HCT116 (cell line): ENCODE data around the gene LYRM1. TPM values are rescaled to one million over a fixed set of nuclear protein-coding genes. Genes with fewer than 3 reads are reported as not detected.
A peak's percentile ranks its signal among the peaks of the same experiment; 100 is the strongest.

ENCODE experiments used
- ATAC-seq: fragments of 200-7000 bp; cut with Tn5 transposase; 2 replicates; pipeline ENCODE4 v1.9.1; 2020; ENCODE audit warnings: mild to moderate bottlenecking, moderate library complexity
- BruUV-seq: library from RNA; stranded (reverse); fragments of 400-500 nt; replicated peaks from 2 replicates; lab custom pipeline; 2021; lab: Mats Ljungman, UMichigan
- CTCF ChIA-PET: fragments of 300-600 bp; sonication (Branson Sonifier 250); formaldehyde crosslinking; loops from one replicate; lab custom pipeline; 2021; ENCODE audit warnings: antibody characterized with exemption; lab: Charles Lee
- POLR2A ChIA-PET: fragments of 300-600, 350-600 bp; sonication (Branson Sonifier 250); formaldehyde crosslinking; loops from one replicate; lab custom pipeline; 2021; ENCODE audit warnings: antibody characterized with exemption; lab: Charles Lee
- RAD21 ChIA-PET, 2 experiments: fragments of 300-600 bp; sonication (Branson Sonifier 250); formaldehyde crosslinking; loops; one replicate each; lab custom pipeline; 2023; ENCODE audit warnings: low total read pairs in 2 of 2; ENCODE audit not compliant: uncharacterized antibody in 2 of 2, unreplicated experiment in 2 of 2, low non-redundant PET in 1 of 2; lab: Charles Lee
- DNase-seq: peaks from one replicate; pipeline ENCODE4 v3.0.0-alpha.2; 2010; ENCODE audit warnings: low read depth, low spot score
- H2AFZ ChIP-seq: fragments of 200-600 bp; shearing (Covaris generic), sonication (generic); 2 replicates; pipeline ENCODE4 v1.6.1; 2017; ENCODE audit warnings: low read depth, mixed run types, mixed read lengths, antibody characterized with exemption, low read length; ENCODE audit not compliant: poor library complexity, severe bottlenecking
- H3K27ac ChIP-seq: 2 replicates; pipeline ENCODE4 v1.5.1; 2012; ENCODE audit warnings: low read depth, low read length
- H3K27me3 ChIP-seq: fragments of 200-600 bp; sonication (generic); 2 replicates; pipeline ENCODE4 v1.6.1; 2016; ENCODE audit warnings: mixed run types, low read length, mixed read lengths; ENCODE audit not compliant: insufficient read depth
- H3K36me3 ChIP-seq, 2 experiments: fragments of 200-500 bp in 1 of 2; fragments of 200-600 bp in 1 of 2; sonication (Bioruptor generic) in 1 of 2; sonication (generic) in 1 of 2; 2 replicates each; pipeline versions ENCODE4 v1.5.1 to v1.6.1; 2014 to 2016; ENCODE audit warnings: low read length in 2 of 2, inconsistent platforms in 1 of 2, mixed read lengths in 1 of 2, mixed run types in 1 of 2; ENCODE audit not compliant: insufficient read depth in 2 of 2, control insufficient read depth in 1 of 2
- H3K4me1 ChIP-seq, 2 experiments: fragments of 200-600 bp in 1 of 2; sonication (generic) in 1 of 2; 2 replicates each; pipeline versions ENCODE4 v1.5.1 to v1.6.1; 2012 to 2017; ENCODE audit warnings: low read length in 2 of 2, inconsistent platforms in 1 of 2, mild to moderate bottlenecking in 1 of 2, mixed read lengths in 1 of 2, mixed run types in 1 of 2, moderate library complexity in 1 of 2; ENCODE audit not compliant: insufficient read depth in 2 of 2, control insufficient read depth in 1 of 2
- H3K4me2 ChIP-seq: fragments of 200-600 bp; sonication (generic); 2 replicates; pipeline ENCODE4 v1.6.1; 2017; ENCODE audit warnings: mixed run types, low read length, mixed read lengths
- H3K4me3 ChIP-seq, 2 experiments: fragments of 200-600 bp in 1 of 2; sonication (generic) in 1 of 2; replicated peaks in 1 of 2; 2 replicates each; pipeline ENCODE4 v1.5.1; 2011 to 2016; ENCODE audit warnings: low read length in 2 of 2, control low read depth in 1 of 2, low read depth in 1 of 2, mild to moderate bottlenecking in 1 of 2, mixed read lengths in 1 of 2, mixed run types in 1 of 2
- H3K79me2 ChIP-seq: fragments of 200-600 bp; sonication (generic); 2 replicates; pipeline ENCODE4 v1.6.1; 2017; ENCODE audit warnings: mild to moderate bottlenecking, mixed run types, low read length, moderate library complexity, mixed read lengths; ENCODE audit not compliant: insufficient read depth
- H3K9ac ChIP-seq: fragments of 200-600 bp; sonication (generic); 2 replicates; pipeline ENCODE4 v1.6.1; 2016; ENCODE audit warnings: low read length, mixed read lengths
- H3K9me2 ChIP-seq: fragments of 200-600 bp; sonication (generic), shearing (Covaris generic); 2 replicates; pipeline ENCODE4 v1.6.1; 2017; ENCODE audit warnings: mixed run types, mild to moderate bottlenecking, moderate library complexity; ENCODE audit not compliant: insufficient read depth
- H3K9me3 ChIP-seq, 2 experiments: fragments of 200-500 bp in 1 of 2; fragments of 200-600 bp in 1 of 2; sonication (Bioruptor generic) in 1 of 2; sonication (generic) in 1 of 2; 2 replicates each; pipeline ENCODE4 v1.6.1; 2014 to 2017; ENCODE audit warnings: low read length in 2 of 2, mixed read lengths in 2 of 2, inconsistent platforms in 1 of 2, low read depth in 1 of 2, mild to moderate bottlenecking in 1 of 2, mixed run types in 1 of 2, moderate library complexity in 1 of 2; ENCODE audit not compliant: control insufficient read depth in 1 of 2, insufficient read depth in 1 of 2
- H4K20me1 ChIP-seq: fragments of 200-600 bp; sonication (generic), shearing (Covaris generic); 2 replicates; pipeline ENCODE4 v1.6.1; 2017; ENCODE audit warnings: mixed run types, mild to moderate bottlenecking, moderate library complexity; ENCODE audit not compliant: insufficient read depth
- ATF3 ChIP-seq: IDR thresholded peaks from 2 replicates; pipeline ENCODE4 v1.6.1; 2012
- CEBPB ChIP-seq: IDR thresholded peaks from 2 replicates; pipeline ENCODE4 v1.6.1; 2012; ENCODE audit warnings: low read depth
- ELF1 ChIP-seq: IDR thresholded peaks from 2 replicates; pipeline ENCODE4 v1.6.1; 2012; ENCODE audit warnings: low read depth, borderline replicate concordance
- EZH2 ChIP-seq: fragments of 200-600 bp; sonication (generic); IDR thresholded peaks from 2 replicates; pipeline ENCODE4 v1.6.1; 2017; ENCODE audit warnings: antibody characterized with exemption, mixed run types
- FOSL1 ChIP-seq: IDR thresholded peaks from 2 replicates; pipeline ENCODE4 v1.6.1; 2012; ENCODE audit warnings: low read depth
- POLR2A ChIP-seq: IDR thresholded peaks from 2 replicates; pipeline ENCODE4 v1.7.0; 2011; ENCODE audit warnings: borderline replicate concordance; ENCODE audit not compliant: insufficient read depth, insufficient read length; ENCODE audit errors: extremely low read depth
- POLR2AphosphoS5 ChIP-seq: IDR thresholded peaks from 2 replicates; pipeline ENCODE4 v1.6.1; 2011; ENCODE audit warnings: mild to moderate bottlenecking, low read depth, low read length, moderate library complexity
- RAD21 ChIP-seq: IDR thresholded peaks from 2 replicates; pipeline ENCODE4 v1.6.1; 2012; ENCODE audit warnings: low read depth, mild to moderate bottlenecking
- REST ChIP-seq: IDR thresholded peaks from 2 replicates; pipeline ENCODE4 v1.6.1; 2012; ENCODE audit warnings: low read depth
- SRF ChIP-seq: IDR thresholded peaks from 2 replicates; pipeline ENCODE4 v1.6.1; 2012; ENCODE audit warnings: low read depth
- TCF7L2 ChIP-seq: IDR thresholded peaks from 2 replicates; pipeline ENCODE4 v1.7.0; 2011; ENCODE audit warnings: borderline replicate concordance, inconsistent platforms; ENCODE audit not compliant: insufficient read depth, insufficient read length; ENCODE audit errors: extremely low read depth
- YY1 ChIP-seq: IDR thresholded peaks from 2 replicates; pipeline ENCODE4 v1.6.1; 2011; ENCODE audit warnings: low read length, low read depth, moderate library complexity, mild to moderate bottlenecking; ENCODE audit not compliant: insufficient replicate concordance; ENCODE audit errors: extremely low read depth
- ZFX ChIP-seq: fragments of 450-650 bp; IDR thresholded peaks from 2 replicates; pipeline ENCODE4 v1.6.1; 2017
- ZNF274 ChIP-seq: fragments of 200-500 bp; sonication (Bioruptor generic); IDR thresholded peaks from 2 replicates; pipeline ENCODE4 v1.6.1; 2014; ENCODE audit warnings: mild to moderate bottlenecking, low read depth, low read length, inconsistent platforms
- intact Hi-C: fragments of 100-400 bp; cut with micrococcal nuclease; formaldehyde crosslinking; loops from 2 replicates; pipeline ENCODE4 v1.10.0; 2022
- total RNA-seq: library from RNA; stranded (reverse); gene quantifications from one replicate; pipeline ENCODE4 v1.2.1, GENCODE V29; 2021; ENCODE audit not compliant: unreplicated experiment

The LYRM1 gene
- total RNA-seq, 1 experiment from 2014 or later, result 26.7 TPM

- H2AFZ ChIP-seq, result no peak overlapping the region
- H3K4me1 ChIP-seq, result peaks cover 12 to 15% of the 10 kb centered on the region in 2 experiments
- H3K4me2 ChIP-seq, result no peak overlapping the region
- H4K20me1 ChIP-seq, result no peaks in the 10 kb centered on the region
- CTCF ChIA-PET, result no interaction called here
- no peak overlapping the region for H3K27ac ChIP-seq
- H3K36me3 ChIP-seq, result no peaks in the 10 kb centered on the region
- no peaks in the 10 kb centered on the region for H3K9me2 ChIP-seq
- no peak overlapping the region for H3K4me3 ChIP-seq
- TF ChIP-seq RAD21 (peak; percentile 12; the same call in 1 of the 2 replicates), YY1 (no peak), REST (no peak)
- intact Hi-C loops, result no loop called here
- H3K27me3 ChIP-seq, result no peaks in the 10 kb centered on the region
- no peak for DNase-seq
- RAD21 ChIA-PET, result no interaction called here
- no peaks in the 10 kb centered on the region for H3K9me3 ChIP-seq
- H3K79me2 ChIP-seq, result no peaks in the 10 kb centered on the region
- POLR2A ChIA-PET, result no interaction called here
- BruUV-seq, result no TSS peak
- ATAC-seq, result no peak
- no peak overlapping the region for H3K9ac ChIP-seq
These were observed 55.7 kb downstream of the LYRM1 start for GRCh38 chr16:20956319-20956718.

GRCh38 chr16:20957153-20957552, 56.6 kb downstream of the LYRM1 start:
- no peak for DNase-seq
- Histone ChIP-seq H3K27ac (no peak overlapping the region), H3K36me3 (no peaks in the 10 kb centered on the region), H3K9ac (no peak overlapping the region), H2AFZ (no peak overlapping the region), H3K79me2 (no peaks in the 10 kb centered on the region), H4K20me1 (no peaks in the 10 kb centered on the region), H3K9me3 (no peaks in the 10 kb centered on the region), H3K27me3 (no peaks in the 10 kb centered on the region), H3K4me1 (peaks cover 7 to 8% of the 10 kb centered on the region in 2 experiments), H3K4me2 (no peak overlapping the region), H3K4me3 (no peak overlapping the region), H3K9me2 (no peaks in the 10 kb centered on the region)
- POLR2A ChIA-PET, result no interaction called here
- intact Hi-C loops, result no loop called here
- no TSS peak for BruUV-seq
- RAD21 ChIA-PET, result no interaction called here
- CTCF ChIA-PET, result no interaction called here
- no peak for ATAC-seq
- TF ChIP-seq POLR2A (no peak), ZFX (no peak), ATF3 (no peak), ZNF274 (no peak), EZH2 (no peak), ELF1 (no peak), RAD21 (no peak), SRF (no peak), FOSL1 (no peak), TCF7L2 (no peak), CEBPB (no peak), POLR2AphosphoS5 (no peak), YY1 (no peak), REST (no peak)
